SU-DHL-6 (cell line): ENCODE measurements around the gene MCTP1.

Experiments used
- H2AFZ ChIP-seq: fragments of 200-600 bp; sonication (generic); 2 replicates; pipeline ENCODE4 v1.6.1; 2014; ENCODE audit warnings: low read depth, mild to moderate bottlenecking, moderate library complexity, mixed read lengths, antibody characterized with exemption, low read length; ENCODE audit not compliant: severe bottlenecking
- H3F3A ChIP-seq: fragments of 200-600 bp; shearing (Covaris generic); 2 replicates; pipeline ENCODE4 v1.6.0; 2016; ENCODE audit warnings: antibody characterized with exemption, mild to moderate bottlenecking; ENCODE audit not compliant: insufficient read depth
- H3K27ac ChIP-seq: fragments of 200-600 bp; sonication (generic); 2 replicates; pipeline ENCODE4 v1.5.1; 2016; ENCODE audit warnings: low read depth, mild to moderate bottlenecking, low read length, moderate library complexity, mixed read lengths
- H3K27me3 ChIP-seq: fragments of 200-600 bp; sonication (generic), shearing (Covaris generic); 2 replicates; pipeline ENCODE4 v1.6.0; 2014; ENCODE audit warnings: mild to moderate bottlenecking, low read length
- H3K36me3 ChIP-seq: fragments of 200-600 bp; sonication (generic); 2 replicates; pipeline ENCODE4 v1.6.1; 2014; ENCODE audit warnings: mild to moderate bottlenecking, low read length, mixed read lengths
- H3K4me2 ChIP-seq: fragments of 300-600, 200-600 bp; shearing (Covaris generic), sonication (generic); 2 replicates; pipeline ENCODE4 v1.6.0; 2014; ENCODE audit warnings: low read length, low read depth, mild to moderate bottlenecking; ENCODE audit not compliant: poor library complexity, severe bottlenecking
- H3K4me3 ChIP-seq: fragments of 200-600 bp; sonication (generic); 2 replicates; pipeline ENCODE4 v1.5.1; 2014; ENCODE audit warnings: antibody characterized with exemption, low read length, mild to moderate bottlenecking, mixed read lengths; ENCODE audit not compliant: insufficient read depth, poor library complexity, severe bottlenecking
- H3K79me2 ChIP-seq: fragments of 200-600 bp; sonication (generic); 2 replicates; pipeline ENCODE4 v1.6.1; 2014; ENCODE audit warnings: mild to moderate bottlenecking, low read length, moderate library complexity; ENCODE audit not compliant: insufficient read depth
- H3K9ac ChIP-seq: fragments of 200-600 bp; sonication (generic); 2 replicates; pipeline ENCODE4 v1.7.0; 2014; ENCODE audit warnings: mild to moderate bottlenecking, low read length
- H3K9me2 ChIP-seq: fragments of 200-600 bp; sonication (generic); replicated peaks from 2 replicates; pipeline ENCODE4 v1.6.1; 2014; ENCODE audit warnings: low read length; ENCODE audit not compliant: insufficient read depth
- H3K9me3 ChIP-seq: fragments of 200-600 bp; sonication (generic); 2 replicates; pipeline ENCODE4 v1.6.1; 2014; ENCODE audit warnings: low read length, mixed read lengths; ENCODE audit not compliant: insufficient read depth
- H4K20me1 ChIP-seq: fragments of 200-600 bp; sonication (generic); 2 replicates; pipeline ENCODE4 v1.6.1; 2014; ENCODE audit warnings: low read depth, mild to moderate bottlenecking, antibody characterized with exemption, low read length, moderate library complexity, mixed read lengths
- EZH2phosphoT487 ChIP-seq: fragments of 200-600 bp; sonication (generic), shearing (Covaris generic); conservative IDR thresholded peaks from 2 replicates; pipeline ENCODE4 v1.6.1; 2018; ENCODE audit warnings: mild to moderate bottlenecking, antibody characterized with exemption, low read length, moderate library complexity, mixed read lengths
- TF ChIP-seq, protein P1 (sequence below): fragments of 200-600 bp; sonication (generic); IDR thresholded peaks from one replicate; pipeline ENCODE4 v1.5.1; 2017; ENCODE audit warnings: antibody characterized with exemption, mild to moderate bottlenecking, low read length, moderate library complexity; ENCODE audit not compliant: insufficient read depth, poor library complexity, severe bottlenecking

MCTP1 gene

GRCh38 chr5:94699562-94699961 lies 585.3 kb downstream of the MCTP1 start:
- Histone ChIP-seq H4K20me1 (no peaks in the 10 kb centered on the region), H3K27ac (no peak overlapping the region), H2AFZ (no peak overlapping the region), H3K9me3 (no peaks in the 10 kb centered on the region), H3K9me2 (no peaks in the 10 kb centered on the region), H3K27me3 (no peaks in the 10 kb centered on the region), H3K4me2 (no peak overlapping the region), H3K36me3 (peaks cover 18% of the 10 kb centered on the region; the same call in 1 of the 2 replicates), H3K4me3 (no peak overlapping the region), H3K9ac (no peak overlapping the region), H3K79me2 (no peaks in the 10 kb centered on the region), H3F3A (no peaks in the 10 kb centered on the region; the same call in 1 of the 2 replicates)
- TF ChIP-seq, protein P1, sequence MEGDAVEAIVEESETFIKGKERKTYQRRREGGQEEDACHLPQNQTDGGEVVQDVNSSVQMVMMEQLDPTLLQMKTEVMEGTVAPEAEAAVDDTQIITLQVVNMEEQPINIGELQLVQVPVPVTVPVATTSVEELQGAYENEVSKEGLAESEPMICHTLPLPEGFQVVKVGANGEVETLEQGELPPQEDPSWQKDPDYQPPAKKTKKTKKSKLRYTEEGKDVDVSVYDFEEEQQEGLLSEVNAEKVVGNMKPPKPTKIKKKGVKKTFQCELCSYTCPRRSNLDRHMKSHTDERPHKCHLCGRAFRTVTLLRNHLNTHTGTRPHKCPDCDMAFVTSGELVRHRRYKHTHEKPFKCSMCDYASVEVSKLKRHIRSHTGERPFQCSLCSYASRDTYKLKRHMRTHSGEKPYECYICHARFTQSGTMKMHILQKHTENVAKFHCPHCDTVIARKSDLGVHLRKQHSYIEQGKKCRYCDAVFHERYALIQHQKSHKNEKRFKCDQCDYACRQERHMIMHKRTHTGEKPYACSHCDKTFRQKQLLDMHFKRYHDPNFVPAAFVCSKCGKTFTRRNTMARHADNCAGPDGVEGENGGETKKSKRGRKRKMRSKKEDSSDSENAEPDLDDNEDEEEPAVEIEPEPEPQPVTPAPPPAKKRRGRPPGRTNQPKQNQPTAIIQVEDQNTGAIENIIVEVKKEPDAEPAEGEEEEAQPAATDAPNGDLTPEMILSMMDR = no peak
- no peak for TF ChIP-seq EZH2phosphoT487

DNA sequence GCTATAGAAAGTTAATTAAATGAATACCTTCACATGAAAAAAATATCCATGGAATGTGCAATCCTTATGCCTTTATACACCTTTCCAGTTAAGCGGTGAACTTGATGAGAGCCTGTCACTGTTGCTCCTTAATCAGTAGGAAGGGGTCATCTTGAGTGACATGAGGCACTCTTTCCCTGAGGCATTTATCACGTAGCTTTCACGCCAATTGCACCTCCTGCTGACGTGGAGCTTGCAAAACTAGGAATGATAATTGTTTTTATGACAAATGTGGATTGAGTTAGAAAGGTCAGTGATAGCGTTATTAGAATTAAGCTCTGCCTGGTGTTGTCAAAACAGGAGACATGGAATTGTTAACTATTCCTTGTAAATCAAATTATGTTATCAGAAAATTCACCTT lies 586.7 kb downstream of the MCTP1 start:
- H3K4me3 ChIP-seq = no peak overlapping the region
- peaks cover 21% of the 10 kb centered on the region; the same call in 1 of the 2 replicates for H3K36me3 ChIP-seq

GRCh38 chr5:94694671-94695070 lies 590.2 kb downstream of the MCTP1 start:
- peaks cover 27% of the 10 kb centered on the region; the same call in 1 of the 2 replicates for H3K36me3 ChIP-seq
- TF ChIP-seq, protein P1 = no peak
- no peak for TF ChIP-seq EZH2phosphoT487
- H3K27me3 ChIP-seq = no peaks in the 10 kb centered on the region
- H3K9ac ChIP-seq = no peak overlapping the region
- H3K4me2 ChIP-seq = no peak overlapping the region
- no peaks in the 10 kb centered on the region for H3K9me2 ChIP-seq
- H3K9me3 ChIP-seq = no peaks in the 10 kb centered on the region
- H3F3A ChIP-seq = no peaks in the 10 kb centered on the region; the same call in 1 of the 2 replicates
- no peak overlapping the region for H3K27ac ChIP-seq
- no peak overlapping the region for H2AFZ ChIP-seq
- no peaks in the 10 kb centered on the region for H3K79me2 ChIP-seq
- H3K4me3 ChIP-seq = no peak overlapping the region
- no peaks in the 10 kb centered on the region for H4K20me1 ChIP-seq

More for the DNA sequence above, 586.7 kb downstream of the MCTP1 start:
- H2AFZ ChIP-seq = no peak overlapping the region
- TF ChIP-seq, protein P1 = no peak
- TF ChIP-seq EZH2phosphoT487 = no peak
- H3K79me2 ChIP-seq = no peaks in the 10 kb centered on the region
- no peaks in the 10 kb centered on the region for H3K27me3 ChIP-seq
- H3K9ac ChIP-seq = no peak overlapping the region
- no peaks in the 10 kb centered on the region; the same call in 1 of the 2 replicates for H3F3A ChIP-seq
- no peaks in the 10 kb centered on the region for H4K20me1 ChIP-seq
- no peaks in the 10 kb centered on the region for H3K9me2 ChIP-seq
- no peak overlapping the region for H3K27ac ChIP-seq
- H3K9me3 ChIP-seq = no peaks in the 10 kb centered on the region
- no peak overlapping the region for H3K4me2 ChIP-seq
